Colon (tissue), 2 donors: Measurements from ENCODE around the gene MRNIP.
"Not testable (repeated sequence)": the region's sequence is repeated elsewhere in the genome, so short reads cannot be mapped to it uniquely, and the experiment has no call there.

Experiments used
- FAIRE-seq: peaks from 2 replicates; lab custom pipeline; 2012; peaks lifted over from hg19 to GRCh38; lab: Jason Lieb, UNC
- donor health status: control.
- donor health status: control.

MRNIP gene

GRCh38 chr5:179871533-179871932, 12.9 kb upstream of the MRNIP start:
- not testable (repeated sequence) for FAIRE-seq

- no peak for FAIRE-seq
Observed at GRCh38 chr5:179870952-179871351, 12.3 kb upstream of the MRNIP start.

DNA sequence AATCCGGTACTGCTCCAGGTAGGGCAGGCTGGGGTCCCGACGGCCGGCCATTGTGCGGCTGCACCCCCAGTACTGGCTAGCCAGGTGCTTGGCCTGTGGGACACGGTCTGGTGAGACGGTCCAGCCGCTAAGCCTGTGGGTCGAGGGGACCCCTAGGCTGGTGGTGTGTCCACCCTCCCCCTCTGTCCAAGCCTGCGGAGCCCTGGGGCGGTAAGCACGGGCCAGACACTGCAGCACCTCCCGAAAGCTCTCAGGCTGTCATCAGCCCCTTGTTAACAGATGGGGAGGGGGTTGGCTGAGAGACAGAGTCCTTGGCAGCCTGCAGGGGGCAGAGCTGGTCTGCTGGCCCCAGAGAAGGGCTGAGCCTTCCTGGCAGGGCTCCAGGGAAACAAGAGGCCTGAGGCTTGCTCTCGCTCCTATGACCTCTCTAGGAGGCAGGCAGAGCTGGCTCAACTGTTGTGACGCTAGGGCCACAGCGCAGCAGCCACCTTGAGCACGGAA, 11.8 kb upstream of the MRNIP start:
- FAIRE-seq, result no peak

- FAIRE-seq, result no peak
Observed at GRCh38 chr5:179869641-179870402, 11.2 kb upstream of the MRNIP start.

DNA sequence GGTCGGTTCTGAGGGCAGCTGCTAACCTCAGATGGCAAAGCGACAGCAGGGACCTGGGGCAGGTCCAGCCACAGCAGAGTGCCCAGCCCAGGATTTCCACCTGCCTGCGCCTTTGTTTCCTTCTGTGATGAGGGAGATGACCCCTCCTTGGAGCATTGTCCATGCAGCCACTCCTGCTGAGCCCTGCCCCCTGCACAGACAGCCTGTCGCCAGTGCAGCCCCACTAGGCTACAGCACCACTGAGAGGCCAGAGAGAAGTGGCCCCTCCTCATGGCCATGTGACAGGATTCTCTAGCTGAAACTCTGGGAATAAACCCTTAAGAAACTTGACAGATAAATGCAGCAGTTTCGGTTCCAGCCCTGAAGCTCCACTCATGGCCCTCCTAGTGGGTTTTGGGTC, 10.5 kb upstream of the MRNIP start:
- FAIRE-seq, result no peak

- FAIRE-seq, result no peak
Observed at GRCh38 chr5:179868541-179868940, 9.9 kb upstream of the MRNIP start.

GRCh38 chr5:179867476-179867875, 8.9 kb upstream of the MRNIP start:
- no peak for FAIRE-seq

DNA sequence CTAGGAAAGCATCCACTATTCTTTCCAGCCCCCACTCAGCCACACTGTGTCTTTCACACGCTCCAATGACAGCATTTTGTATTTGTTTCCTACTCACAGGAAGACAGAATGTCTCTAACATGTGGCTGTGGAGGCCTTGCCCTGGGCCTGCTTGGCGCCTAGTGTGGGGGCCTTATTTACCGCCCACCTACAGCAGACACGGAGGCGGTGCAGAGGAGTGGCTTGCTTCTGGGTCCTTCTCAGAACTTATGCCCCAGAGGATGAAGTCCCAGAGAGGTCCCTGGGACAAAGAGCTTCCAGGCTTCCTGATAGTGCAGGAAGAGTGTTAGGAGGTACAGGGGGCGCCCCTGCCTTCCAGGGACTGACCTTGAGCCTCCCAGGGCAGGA, 8.5 kb upstream of the MRNIP start:
- FAIRE-seq, result no peak

- no peak for FAIRE-seq
Observed at GRCh38 chr5:179866241-179867078, 7.8 kb upstream of the MRNIP start.

GRCh38 chr5:179865491-179866240, 7.0 kb upstream of the MRNIP start:
- no peak for FAIRE-seq

- no peak for FAIRE-seq
Observed at GRCh38 chr5:179864686-179865085, 6.1 kb upstream of the MRNIP start.

DNA sequence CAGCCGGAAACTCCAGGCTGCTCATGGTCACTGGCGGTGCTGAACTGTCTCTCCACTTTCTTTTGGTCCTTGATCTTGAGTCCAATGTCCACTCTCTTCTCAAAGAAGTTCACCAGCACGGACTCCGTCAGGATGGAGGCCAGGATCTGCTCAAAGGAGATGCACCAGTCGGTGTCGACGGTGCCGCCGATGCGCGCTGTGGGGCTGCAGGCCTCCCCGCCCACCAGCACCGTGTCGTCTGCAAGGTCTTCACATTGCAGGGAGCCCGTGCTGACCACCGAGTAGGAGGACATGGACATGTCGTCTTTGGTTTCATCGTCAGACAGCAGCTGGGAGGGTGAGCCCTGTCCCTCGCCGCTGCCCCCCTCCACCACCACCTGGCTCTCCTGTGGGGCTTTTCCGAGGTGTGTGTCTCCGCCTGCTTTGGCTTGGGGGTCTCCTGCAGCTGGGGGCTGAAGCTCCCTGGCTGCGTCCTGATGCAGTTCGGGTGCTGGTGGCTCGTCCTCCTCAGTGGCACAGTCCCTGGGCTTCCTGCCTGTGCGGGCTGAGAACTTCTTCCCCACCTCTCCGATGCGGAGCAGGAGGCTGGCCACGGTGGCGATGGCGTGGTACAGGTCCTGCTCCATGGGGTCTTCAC, 5.0 kb upstream of the MRNIP start:
- no peak for FAIRE-seq

DNA sequence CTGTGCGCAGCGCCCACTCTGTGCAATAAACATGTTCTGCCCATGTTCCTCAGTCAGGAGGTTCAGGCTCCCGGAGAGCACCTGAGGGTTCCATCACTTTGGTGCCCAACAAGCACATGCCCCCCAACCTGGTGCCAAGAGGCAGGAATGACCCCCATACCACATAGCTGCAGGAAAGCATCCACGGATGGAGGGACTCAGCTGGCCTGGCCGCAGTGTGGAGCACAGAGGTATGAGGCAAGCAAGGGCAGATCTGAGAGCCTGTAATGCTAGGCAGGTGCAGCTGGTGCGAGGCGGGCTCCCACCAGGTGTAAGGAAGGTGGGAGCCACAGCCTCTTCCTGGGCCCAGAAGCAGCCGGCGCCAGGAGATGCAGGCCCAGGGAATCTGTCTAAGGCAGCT, 4.3 kb upstream of the MRNIP start:
- no peak for FAIRE-seq

DNA sequence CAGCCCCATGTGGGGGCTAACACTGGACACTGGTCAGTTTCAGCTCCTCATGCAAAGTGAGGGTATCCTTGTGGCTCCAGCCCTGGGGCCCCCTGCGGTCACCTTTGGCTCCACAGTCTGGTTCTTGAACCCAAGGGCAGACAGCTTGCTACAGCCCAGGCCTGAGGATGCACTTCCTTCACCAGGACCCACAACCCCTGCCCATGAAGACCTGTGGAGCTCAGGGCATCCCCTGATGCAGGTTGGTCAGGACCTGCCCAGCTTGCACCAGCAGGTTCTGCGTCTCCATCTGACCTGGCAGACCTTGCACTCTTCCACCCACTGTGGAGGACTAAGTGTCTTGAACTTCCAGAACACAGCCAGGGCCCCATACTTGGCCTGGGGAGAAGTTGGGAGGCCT, 3.7 kb upstream of the MRNIP start:
- FAIRE-seq, result no peak

GRCh38 chr5:179860301-179860700, 1.7 kb upstream of the MRNIP start:
- no peak for FAIRE-seq

- no peak for FAIRE-seq
Observed at GRCh38 chr5:179858241-179858585, 404 bp downstream of the MRNIP start.

DNA sequence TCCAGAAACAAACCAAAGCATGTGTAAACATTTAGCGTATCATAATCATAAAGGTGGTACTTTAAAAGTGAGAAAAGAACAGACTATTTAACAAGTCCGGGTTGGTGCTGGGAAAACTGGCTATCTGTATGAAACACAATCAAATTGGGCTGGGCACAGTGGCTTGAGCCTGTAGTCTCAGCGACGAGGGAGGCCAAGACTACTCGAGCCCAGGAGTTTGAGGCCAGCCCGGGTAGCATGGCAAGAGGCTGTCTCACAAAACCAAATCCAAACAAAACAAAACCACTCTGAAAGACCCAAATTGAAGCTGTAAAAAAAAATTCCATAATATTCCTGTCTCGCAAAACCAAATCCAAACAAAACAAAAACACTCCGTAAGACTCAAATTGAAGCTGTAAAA, 4.3 kb downstream of the MRNIP start:
- no peak for FAIRE-seq

- no peak for FAIRE-seq
Observed at GRCh38 chr5:179852993-179853547, 5.5 kb downstream of the MRNIP start.

DNA sequence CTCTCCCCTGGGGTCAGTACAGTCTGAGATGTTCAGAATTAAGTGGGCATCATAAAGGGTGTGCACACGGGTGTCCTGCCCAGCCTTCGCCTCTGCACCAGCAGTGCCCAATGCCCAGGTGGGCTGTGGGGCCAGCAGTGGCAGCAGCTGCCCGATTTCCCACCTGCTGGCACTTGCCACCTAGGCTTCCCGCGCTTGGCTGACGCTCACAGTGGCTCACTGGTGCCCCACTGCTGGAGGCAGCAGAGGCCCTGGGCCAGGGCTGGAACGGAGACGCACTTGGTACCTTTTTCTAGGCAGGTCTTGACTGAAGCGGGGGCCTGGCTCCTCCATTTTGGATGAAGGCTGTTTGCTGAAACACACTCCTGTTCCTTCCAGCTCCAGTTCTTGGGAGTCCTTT, 17.0 kb downstream of the MRNIP start:
- FAIRE-seq, result no peak

GRCh38 chr5:179840766-179841165, 17.9 kb downstream of the MRNIP start:
- no peak for FAIRE-seq

GRCh38 chr5:179840321-179840720, 18.3 kb downstream of the MRNIP start:
- no peak for FAIRE-seq
